HFF-Myc (cell line): ENCODE results near the gene ALKBH5.
A peak's percentile ranks its signal among the peaks of the same experiment; 100 is the strongest.

Experiments
- DNase-seq: peaks from one replicate; pipeline ENCODE4 v3.0.0-alpha.2; 2011; ENCODE audit warnings: low read depth; ENCODE audit errors: extremely low read depth
- H3K4me3 ChIP-seq: replicated peaks from 2 replicates; pipeline ENCODE4 v1.5.1; 2011; ENCODE audit warnings: low read depth, mild to moderate bottlenecking, control low read depth, low read length
- TF ChIP-seq, protein P1 (sequence below): IDR thresholded peaks from 2 replicates; pipeline ENCODE4 v1.5.1; 2012; ENCODE audit warnings: mild to moderate bottlenecking, low read depth, low read length, control low read depth; ENCODE audit errors: missing control alignments

Gene ALKBH5

GRCh38 chr17:18183334-18184142 lies at the start of gene ALKBH5:
TSS of gene ALKBH5 (plus strand) at chr17:18183828. CDS start at chr17:18184244, 416 bp downstream.
- peak within 1 kb of the TSS; percentile 94 for H3K4me3 ChIP-seq
- peak; percentile 99 for DNase-seq
- TF ChIP-seq, protein P1, sequence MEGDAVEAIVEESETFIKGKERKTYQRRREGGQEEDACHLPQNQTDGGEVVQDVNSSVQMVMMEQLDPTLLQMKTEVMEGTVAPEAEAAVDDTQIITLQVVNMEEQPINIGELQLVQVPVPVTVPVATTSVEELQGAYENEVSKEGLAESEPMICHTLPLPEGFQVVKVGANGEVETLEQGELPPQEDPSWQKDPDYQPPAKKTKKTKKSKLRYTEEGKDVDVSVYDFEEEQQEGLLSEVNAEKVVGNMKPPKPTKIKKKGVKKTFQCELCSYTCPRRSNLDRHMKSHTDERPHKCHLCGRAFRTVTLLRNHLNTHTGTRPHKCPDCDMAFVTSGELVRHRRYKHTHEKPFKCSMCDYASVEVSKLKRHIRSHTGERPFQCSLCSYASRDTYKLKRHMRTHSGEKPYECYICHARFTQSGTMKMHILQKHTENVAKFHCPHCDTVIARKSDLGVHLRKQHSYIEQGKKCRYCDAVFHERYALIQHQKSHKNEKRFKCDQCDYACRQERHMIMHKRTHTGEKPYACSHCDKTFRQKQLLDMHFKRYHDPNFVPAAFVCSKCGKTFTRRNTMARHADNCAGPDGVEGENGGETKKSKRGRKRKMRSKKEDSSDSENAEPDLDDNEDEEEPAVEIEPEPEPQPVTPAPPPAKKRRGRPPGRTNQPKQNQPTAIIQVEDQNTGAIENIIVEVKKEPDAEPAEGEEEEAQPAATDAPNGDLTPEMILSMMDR = peak; percentile 41

GRCh38 chr17:18136357-18136756 lies 47.3 kb upstream of the ALKBH5 start:
- no peak for DNase-seq
- no peak overlapping the region for H3K4me3 ChIP-seq
- TF ChIP-seq, protein P1 = no peak

- DNase-seq = no peak
- H3K4me3 ChIP-seq = no peak overlapping the region
- TF ChIP-seq, protein P1 = no peak
These were observed 45.4 kb upstream of the ALKBH5 start for GRCh38 chr17:18138065-18138749.

GRCh38 chr17:18139092-18139491 lies 44.5 kb upstream of the ALKBH5 start:
- DNase-seq = no peak
- TF ChIP-seq, protein P1 = no peak
- H3K4me3 ChIP-seq = no peak overlapping the region

- H3K4me3 ChIP-seq = no peak overlapping the region
- no peak for DNase-seq
- TF ChIP-seq, protein P1 = no peak
These were observed 44.1 kb upstream of the ALKBH5 start for GRCh38 chr17:18139498-18139897.

GRCh38 chr17:18139949-18140348 lies 43.7 kb upstream of the ALKBH5 start:
- TF ChIP-seq, protein P1 = peak; percentile 18
- H3K4me3 ChIP-seq = no peak overlapping the region
- DNase-seq = no peak
